GM18861 (cell line): Measurements from ENCODE around the gene NKIRAS2.

Source experiments
- ATAC-seq: cut with Tn5 transposase; IDR thresholded peaks from one replicate; pipeline ENCODE4 v1.9.1; 2021; ENCODE audit not compliant: unreplicated experiment

Gene NKIRAS2

GRCh38 chr17:42026857-42027589 lies 7.1 kb downstream of the NKIRAS2 start:
- no peak for ATAC-seq

GRCh38 chr17:42027590-42027889 lies 7.7 kb downstream of the NKIRAS2 start:
- no peak for ATAC-seq

GRCh38 chr17:42027961-42028790 lies 8.3 kb downstream of the NKIRAS2 start:
- no peak for ATAC-seq

- ATAC-seq, result no peak
Measured at GRCh38 chr17:42028791-42029127, 8.9 kb downstream of the NKIRAS2 start.

GRCh38 chr17:42031584-42031983 lies 11.7 kb downstream of the NKIRAS2 start:
- no peak for ATAC-seq

GRCh38 chr17:42034059-42034458 lies 14.2 kb downstream of the NKIRAS2 start:
- ATAC-seq, result no peak

- no peak for ATAC-seq
Measured at GRCh38 chr17:42038221-42038973, 18.5 kb downstream of the NKIRAS2 start.

GRCh38 chr17:42039794-42040763 lies 20.2 kb downstream of the NKIRAS2 start:
- ATAC-seq, result no peak

- no peak for ATAC-seq
Measured at GRCh38 chr17:42040818-42041217, 20.9 kb downstream of the NKIRAS2 start.

GRCh38 chr17:42041619-42042018 lies 21.7 kb downstream of the NKIRAS2 start:
- no peak for ATAC-seq

GRCh38 chr17:42042598-42043319 lies 22.9 kb downstream of the NKIRAS2 start:
- no peak for ATAC-seq

GRCh38 chr17:42045719-42046118 lies 25.8 kb downstream of the NKIRAS2 start:
- ATAC-seq, result no peak

GRCh38 chr17:42047343-42047742 lies 27.5 kb downstream of the NKIRAS2 start:
- no peak for ATAC-seq

- no peak for ATAC-seq
Measured at GRCh38 chr17:42049834-42050392, 30.0 kb downstream of the NKIRAS2 start.

GRCh38 chr17:42050393-42051012 lies 30.6 kb downstream of the NKIRAS2 start, which contains the start of gene C17orf113:
Gene C17orf113 (minus strand): TSS chr17:42050601. CDS start chr17:42043376, 7,225 bp downstream.
- no peak for ATAC-seq

- no peak for ATAC-seq
Measured at GRCh38 chr17:42051013-42051400, 31.1 kb downstream of the NKIRAS2 start.

- ATAC-seq, result no peak
Measured at GRCh38 chr17:42051645-42052044, 31.8 kb downstream of the NKIRAS2 start.

GRCh38 chr17:42052346-42052877 lies 32.5 kb downstream of the NKIRAS2 start:
- no peak for ATAC-seq
